ENCODE measurements around the gene DIAPH2.

The DIAPH2 gene

GRCh38 chrX:97498093-97498492 lies 813.5 kb downstream of the DIAPH2 start:
- DNase-seq, result no peak

- DNase-seq, result no peak
These were observed 819.8 kb downstream of the DIAPH2 start for GRCh38 chrX:97504431-97504830.

- DNase-seq, result no peak
These were observed 833.1 kb downstream of the DIAPH2 start for GRCh38 chrX:97517763-97518162.

GRCh38 chrX:97522307-97522706 lies 837.7 kb downstream of the DIAPH2 start:
- DNase-seq, result no peak

- no peak for DNase-seq
These were observed 839.7 kb downstream of the DIAPH2 start for GRCh38 chrX:97524340-97524739.

- no peak for DNase-seq
These were observed 840.4 kb downstream of the DIAPH2 start for GRCh38 chrX:97524997-97525396.

GRCh38 chrX:97525981-97526380 lies 841.3 kb downstream of the DIAPH2 start:
- no peak for DNase-seq

GRCh38 chrX:97527725-97528124 lies 843.1 kb downstream of the DIAPH2 start:
- DNase-seq, result no peak

- peak in 1 of 2 experiments; percentile 41 for DNase-seq
These were observed 845.0 kb downstream of the DIAPH2 start for GRCh38 chrX:97529536-97530200.

- no peak for DNase-seq
These were observed 847.2 kb downstream of the DIAPH2 start for GRCh38 chrX:97531825-97532224.

- DNase-seq, result no peak
These were observed 854.1 kb downstream of the DIAPH2 start for GRCh38 chrX:97538745-97539144.

GRCh38 chrX:97539970-97540519 lies 855.4 kb downstream of the DIAPH2 start:
- DNase-seq, result no peak

GRCh38 chrX:97547877-97548578 lies 863.4 kb downstream of the DIAPH2 start:
- no peak for DNase-seq

- no peak for DNase-seq
These were observed 867.2 kb downstream of the DIAPH2 start for GRCh38 chrX:97551821-97552220.

GRCh38 chrX:97553833-97554232 lies 869.2 kb downstream of the DIAPH2 start:
- no peak for DNase-seq

GRCh38 chrX:97556359-97556758 lies 871.7 kb downstream of the DIAPH2 start:
- no peak for DNase-seq

- no peak for DNase-seq
These were observed 879.0 kb downstream of the DIAPH2 start for GRCh38 chrX:97563531-97564133.

- no peak for DNase-seq
These were observed 879.9 kb downstream of the DIAPH2 start for GRCh38 chrX:97564496-97564895.

GRCh38 chrX:97587171-97587570 lies 902.5 kb downstream of the DIAPH2 start:
- no peak for DNase-seq

- DNase-seq, result peak in 1 of 2 experiments; percentile 16
These were observed 910.1 kb downstream of the DIAPH2 start for GRCh38 chrX:97594646-97595224.

GRCh38 chrX:97597954-97598353 lies 913.3 kb downstream of the DIAPH2 start:
- no peak for DNase-seq

GRCh38 chrX:97602465-97603258 lies 918.0 kb downstream of the DIAPH2 start:
- no peak for DNase-seq

- no peak for DNase-seq
These were observed 920.6 kb downstream of the DIAPH2 start for GRCh38 chrX:97605271-97605670.

All from NCI-H446 (cell line).